ENCODE data around the gene DDT.
"Not testable (repeated sequence)": the region's sequence is repeated elsewhere in the genome, so short reads cannot be mapped to it uniquely, and the experiment has no call there.

DDT gene

GRCh38 chr22:23949764-23950163 is 24.5 kb downstream of the DDT start:
- not testable (repeated sequence) for H3K4me1 ChIP-seq (ENCODE audit: insufficient read depth, low read length, poor library complexity, severe bottlenecking); H2AFZ ChIP-seq (ENCODE audit: low read length); H3K79me2 ChIP-seq (ENCODE audit: insufficient read depth, low read length); H3K36me3 ChIP-seq (ENCODE audit: insufficient read depth, low read length); H3F3A ChIP-seq (ENCODE audit: low read depth); H3K9me2 ChIP-seq (replicated peaks; ENCODE audit: low read depth, low read length); H3K4me2 ChIP-seq (ENCODE audit: low read depth, low read length, poor library complexity, severe bottlenecking); H3K9ac ChIP-seq (ENCODE audit: low read depth, low read length, poor library complexity, severe bottlenecking); H3K4me3 ChIP-seq (ENCODE audit: low read length, poor library complexity, severe bottlenecking); H3K27me3 ChIP-seq (ENCODE audit: insufficient read depth, low read length, poor library complexity, severe bottlenecking); H3K9me3 ChIP-seq (ENCODE audit: insufficient read depth, low read depth, low read length); H4K20me1 ChIP-seq (ENCODE audit: insufficient read depth, low read length, poor library complexity, severe bottlenecking)

GRCh38 chr22:23947391-23947790 is 26.9 kb downstream of the DDT start:
- not testable (repeated sequence) for H4K20me1 ChIP-seq (ENCODE audit: insufficient read depth, low read length, poor library complexity, severe bottlenecking); H3K27me3 ChIP-seq (ENCODE audit: insufficient read depth, low read length, poor library complexity, severe bottlenecking); H3K79me2 ChIP-seq (ENCODE audit: insufficient read depth, low read length); H3K9me2 ChIP-seq (replicated peaks; ENCODE audit: low read depth, low read length); H2AFZ ChIP-seq (ENCODE audit: low read length); H3K4me1 ChIP-seq (ENCODE audit: insufficient read depth, low read length, poor library complexity, severe bottlenecking); H3K36me3 ChIP-seq (ENCODE audit: insufficient read depth, low read length); H3K4me3 ChIP-seq (ENCODE audit: low read length, poor library complexity, severe bottlenecking); H3K4me2 ChIP-seq (ENCODE audit: low read depth, low read length, poor library complexity, severe bottlenecking); H3K9me3 ChIP-seq (ENCODE audit: insufficient read depth, low read depth, low read length); H3F3A ChIP-seq (ENCODE audit: low read depth); H3K9ac ChIP-seq (ENCODE audit: low read depth, low read length, poor library complexity, severe bottlenecking)

GRCh38 chr22:23940166-23940565 is 34.1 kb downstream of the DDT start:
- H3K4me2 ChIP-seq (ENCODE audit: low read depth, low read length, poor library complexity, severe bottlenecking), result not testable (repeated sequence)

GRCh38 chr22:23939017-23939357 is 35.3 kb downstream of the DDT start:
- no peaks in the 10 kb centered on the region for H3F3A ChIP-seq (ENCODE audit: low read depth)
- no peaks in the 10 kb centered on the region for H3K9me2 ChIP-seq (replicated peaks; ENCODE audit: low read depth, low read length)
- no peak overlapping the region for H2AFZ ChIP-seq (ENCODE audit: low read length)
- H3K9ac ChIP-seq (ENCODE audit: low read depth, low read length, poor library complexity, severe bottlenecking), result no peak overlapping the region
- no peaks in the 10 kb centered on the region for H4K20me1 ChIP-seq (ENCODE audit: insufficient read depth, low read length, poor library complexity, severe bottlenecking)
- H3K9me3 ChIP-seq (ENCODE audit: insufficient read depth, low read depth, low read length), result no peaks in the 10 kb centered on the region
- H3K4me3 ChIP-seq (ENCODE audit: low read length, poor library complexity, severe bottlenecking), result no peak overlapping the region
- no peaks in the 10 kb centered on the region for H3K27me3 ChIP-seq (ENCODE audit: insufficient read depth, low read length, poor library complexity, severe bottlenecking)
- no peaks in the 10 kb centered on the region for H3K79me2 ChIP-seq (ENCODE audit: insufficient read depth, low read length)
- no peak overlapping the region for H3K4me2 ChIP-seq (ENCODE audit: low read depth, low read length, poor library complexity, severe bottlenecking)
- H3K4me1 ChIP-seq (ENCODE audit: insufficient read depth, low read length, poor library complexity, severe bottlenecking), result peaks cover 5% of the 10 kb centered on the region
- H3K36me3 ChIP-seq (ENCODE audit: insufficient read depth, low read length), result no peaks in the 10 kb centered on the region
- no peak for TF ChIP-seq CTCF (conservative IDR thresholded peaks at IDR 0.05; ENCODE audit: low read length)
- TF ChIP-seq EZH2phosphoT487 (IDR thresholded peaks at IDR 0.05; ENCODE audit: borderline replicate concordance), result no peak

More at GRCh38 chr22:23940166-23940565, 34.1 kb downstream of the DDT start:
- not testable (repeated sequence) for H3K4me3 ChIP-seq (ENCODE audit: low read length, poor library complexity, severe bottlenecking); H3K4me1 ChIP-seq (ENCODE audit: insufficient read depth, low read length, poor library complexity, severe bottlenecking); H3K79me2 ChIP-seq (ENCODE audit: insufficient read depth, low read length); H3K9me3 ChIP-seq (ENCODE audit: insufficient read depth, low read depth, low read length); H3K36me3 ChIP-seq (ENCODE audit: insufficient read depth, low read length); H2AFZ ChIP-seq (ENCODE audit: low read length); H4K20me1 ChIP-seq (ENCODE audit: insufficient read depth, low read length, poor library complexity, severe bottlenecking); H3F3A ChIP-seq (ENCODE audit: low read depth); H3K9ac ChIP-seq (ENCODE audit: low read depth, low read length, poor library complexity, severe bottlenecking); H3K27me3 ChIP-seq (ENCODE audit: insufficient read depth, low read length, poor library complexity, severe bottlenecking); H3K9me2 ChIP-seq (replicated peaks; ENCODE audit: low read depth, low read length)

Data from Loucy (cell line).